K562 (cell line): Measurements from ENCODE around the gene BTBD18. TPM values are rescaled to one million over a fixed set of nuclear protein-coding genes. Genes with fewer than 3 reads are reported as not detected.

Experiments used
- CBFB ChIP-seq: sonication (generic); formaldehyde crosslinking; IDR thresholded peaks from 2 replicates; pipeline ENCODE4 v1.4.0; 2020; ENCODE audit warnings: mild to moderate bottlenecking, missing genetic modification reagents
- HEY1 ChIP-seq: fragments of 250-450 bp; sonication (Bioruptor Pico); IDR thresholded peaks from 2 replicates; pipeline ENCODE4 v1.5.0; 2020; ENCODE audit warnings: mild to moderate bottlenecking, moderate library complexity, borderline replicate concordance
- JUND ChIP-seq, 2 experiments: IDR thresholded peaks; 2 replicates in 1 of 2; 3 replicates in 1 of 2; pipeline ENCODE4 v1.6.1; 2011; ENCODE audit warnings: borderline replicate concordance in 2 of 2, low read depth in 2 of 2, low read length in 2 of 2, improper control_type of control experiment in 1 of 2, missing biosample characterization in 1 of 2, missing genetic modification characterization in 1 of 2, missing genetic modification reagents in 1 of 2
- MIER1 ChIP-seq: fragments of 450-650 bp; IDR thresholded peaks from 2 replicates; pipeline ENCODE4 v1.6.1; 2016; ENCODE audit warnings: antibody characterized with exemption, mild to moderate bottlenecking, low read depth
- MXI1 ChIP-seq: IDR thresholded peaks from 2 replicates; pipeline ENCODE4 v1.6.1; 2011; ENCODE audit warnings: low read depth, mild to moderate bottlenecking, improper control_type of control experiment, low read length
- NBN ChIP-seq: fragments of 450-650 bp; IDR thresholded peaks from 2 replicates; pipeline ENCODE4 v1.6.1; 2016; ENCODE audit warnings: low read depth, mild to moderate bottlenecking
- RFX5 ChIP-seq: IDR thresholded peaks from 2 replicates; pipeline ENCODE4 v1.6.1; 2011; ENCODE audit warnings: low read depth, mild to moderate bottlenecking, improper control_type of control experiment, low read length
- TAF7 ChIP-seq: fragments of 450-650 bp; IDR thresholded peaks from 2 replicates; pipeline ENCODE4 v1.6.1; 2016; ENCODE audit warnings: missing genetic modification characterization, missing compliant biosample characterization
- WHSC1 ChIP-seq: IDR thresholded peaks from one replicate; pipeline ENCODE4 v1.6.1; 2012; ENCODE audit warnings: low read length, control low read depth, inconsistent platforms
- ZNF12 ChIP-seq: sonication (generic); formaldehyde crosslinking; IDR thresholded peaks from 2 replicates; pipeline ENCODE4 v1.4.0; 2020; ENCODE audit warnings: mild to moderate bottlenecking, missing genetic modification reagents
- ZNF212 ChIP-seq: fragments of 450-650 bp; formaldehyde crosslinking; IDR thresholded peaks from 2 replicates; pipeline ENCODE4 v1.4.0; 2020; ENCODE audit warnings: mild to moderate bottlenecking
- ZNF384 ChIP-seq: IDR thresholded peaks from 2 replicates; pipeline ENCODE4 v1.6.1; 2012; ENCODE audit warnings: low read depth, low read length, improper control_type of control experiment
- polyA plus RNA-seq, 8 experiments: library from polyadenylated mRNA; depleted of rRNA in 4 of 8; stranded (reverse) in 5 of 8; unstranded in 3 of 8; fragments of >200 nt; fragmentation: Nextera tagmentation in 2 of 8; fragmentation: Illumina TruSeq in 1 of 8; extraction: Ambion mirVana in 2 of 8; extraction: Trizol in 1 of 8; gene quantifications; 2 replicates each; pipeline versions ENCODE4 v1.2.1 to v1.2.3, GENCODE V29; 2011 to 2014; ENCODE audit warnings: inconsistent platforms in 1 of 8, missing spikeins in 1 of 8
- total RNA-seq, 7 experiments: library from RNA; depleted of rRNA in 6 of 7; stranded (reverse); fragments of >200 nt in 6 of 7; fragmentation: Illumina TruSeq in 2 of 7; extraction: Trizol in 2 of 7; gene quantifications; 2 replicates each; pipeline versions ENCODE4 v1.2.1 to v1.2.3, GENCODE V29; 2011 to 2021; ENCODE audit warnings: low replicate concordance in 1 of 7
- TF ChIP-seq, protein P1 (sequence below): fragments of 200-800 bp; sonication (Bioruptor generic); IDR thresholded peaks from 2 replicates; pipeline ENCODE4 v1.6.1; 2017; ENCODE audit warnings: missing genetic modification characterization, missing compliant biosample characterization
- TF ChIP-seq, protein P2 (sequence below): fragments of 150-350 bp; conservative IDR thresholded peaks from 2 replicates; pipeline ENCODE4 v1.6.1; 2014; ENCODE audit warnings: low read length
- TF ChIP-seq, protein P3 (sequence below): fragments of 200-800 bp; sonication (Bioruptor generic); IDR thresholded peaks from 2 replicates; pipeline ENCODE4 v1.6.1; 2017; ENCODE audit warnings: missing genetic modification characterization, missing compliant biosample characterization
- TF ChIP-seq, protein P4 (sequence below): sonication (generic); formaldehyde crosslinking; IDR thresholded peaks from 2 replicates; pipeline ENCODE4 v1.8.1; 2023; ENCODE audit warnings: mild to moderate bottlenecking, missing genetic modification reagents

Gene BTBD18
- total and polyA plus RNA-seq, 9 of the 15 experiments (the other 6 are each of a cell fraction or from before 2014, with no cell fraction given), result 0.06 TPM; not detected in 8

DNA sequence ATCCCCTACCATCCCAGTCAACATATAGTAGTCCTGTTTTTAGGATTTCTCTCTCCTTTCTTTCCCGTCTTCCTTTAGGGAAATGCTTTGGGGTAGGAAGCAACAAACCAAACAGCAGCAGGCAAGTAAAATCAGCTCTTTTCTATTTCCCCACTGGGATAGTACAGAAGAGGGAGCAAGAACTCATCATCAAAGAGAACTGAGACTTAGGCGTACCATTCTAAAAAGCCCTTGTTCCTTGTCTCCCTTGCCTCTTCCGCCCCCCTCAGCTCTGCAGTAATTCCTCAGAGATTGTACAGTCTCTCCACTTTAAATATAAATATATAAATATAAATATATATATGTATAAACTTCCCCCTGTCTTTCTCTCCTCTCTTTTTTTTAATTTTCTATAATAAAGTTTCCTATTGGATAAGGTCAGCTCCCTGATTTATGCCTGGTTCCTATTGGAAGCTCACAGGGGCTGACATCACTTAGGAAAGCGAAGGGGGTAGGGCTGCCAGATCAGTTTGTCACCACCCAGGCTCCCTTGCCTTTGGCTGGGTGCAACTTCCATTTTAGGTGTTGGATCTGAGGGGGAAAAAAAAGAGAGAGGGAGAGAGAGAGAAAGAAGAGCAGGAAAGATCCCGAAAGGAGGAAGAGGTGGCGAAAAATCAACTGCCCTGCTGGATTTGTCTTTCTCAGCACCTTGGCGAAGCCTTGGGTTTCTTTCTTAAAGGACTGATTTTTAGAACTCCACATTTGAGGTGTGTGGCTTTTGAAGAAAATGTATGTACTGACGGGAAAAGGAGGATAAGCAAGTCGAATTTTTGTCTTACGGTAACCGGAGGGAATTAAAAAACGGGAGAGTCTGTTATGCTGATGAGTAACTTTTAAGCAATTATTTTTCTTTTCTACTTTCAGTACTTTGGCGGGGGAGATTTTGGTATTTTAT is 9.9 kb upstream of the BTBD18 start, which contains the start of gene CTNND1 (continued):
- TF ChIP-seq, protein P1, sequence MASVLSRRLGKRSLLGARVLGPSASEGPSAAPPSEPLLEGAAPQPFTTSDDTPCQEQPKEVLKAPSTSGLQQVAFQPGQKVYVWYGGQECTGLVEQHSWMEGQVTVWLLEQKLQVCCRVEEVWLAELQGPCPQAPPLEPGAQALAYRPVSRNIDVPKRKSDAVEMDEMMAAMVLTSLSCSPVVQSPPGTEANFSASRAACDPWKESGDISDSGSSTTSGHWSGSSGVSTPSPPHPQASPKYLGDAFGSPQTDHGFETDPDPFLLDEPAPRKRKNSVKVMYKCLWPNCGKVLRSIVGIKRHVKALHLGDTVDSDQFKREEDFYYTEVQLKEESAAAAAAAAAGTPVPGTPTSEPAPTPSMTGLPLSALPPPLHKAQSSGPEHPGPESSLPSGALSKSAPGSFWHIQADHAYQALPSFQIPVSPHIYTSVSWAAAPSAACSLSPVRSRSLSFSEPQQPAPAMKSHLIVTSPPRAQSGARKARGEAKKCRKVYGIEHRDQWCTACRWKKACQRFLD (CRISPR knock-in tag), result no peak
- no peak for TF ChIP-seq CBFB
- TF ChIP-seq MXI1, result no peak
- no peak for TF ChIP-seq RFX5
- peak; percentile 91 for TF ChIP-seq NBN
- TF ChIP-seq WHSC1, result no peak
- TF ChIP-seq, protein P2, sequence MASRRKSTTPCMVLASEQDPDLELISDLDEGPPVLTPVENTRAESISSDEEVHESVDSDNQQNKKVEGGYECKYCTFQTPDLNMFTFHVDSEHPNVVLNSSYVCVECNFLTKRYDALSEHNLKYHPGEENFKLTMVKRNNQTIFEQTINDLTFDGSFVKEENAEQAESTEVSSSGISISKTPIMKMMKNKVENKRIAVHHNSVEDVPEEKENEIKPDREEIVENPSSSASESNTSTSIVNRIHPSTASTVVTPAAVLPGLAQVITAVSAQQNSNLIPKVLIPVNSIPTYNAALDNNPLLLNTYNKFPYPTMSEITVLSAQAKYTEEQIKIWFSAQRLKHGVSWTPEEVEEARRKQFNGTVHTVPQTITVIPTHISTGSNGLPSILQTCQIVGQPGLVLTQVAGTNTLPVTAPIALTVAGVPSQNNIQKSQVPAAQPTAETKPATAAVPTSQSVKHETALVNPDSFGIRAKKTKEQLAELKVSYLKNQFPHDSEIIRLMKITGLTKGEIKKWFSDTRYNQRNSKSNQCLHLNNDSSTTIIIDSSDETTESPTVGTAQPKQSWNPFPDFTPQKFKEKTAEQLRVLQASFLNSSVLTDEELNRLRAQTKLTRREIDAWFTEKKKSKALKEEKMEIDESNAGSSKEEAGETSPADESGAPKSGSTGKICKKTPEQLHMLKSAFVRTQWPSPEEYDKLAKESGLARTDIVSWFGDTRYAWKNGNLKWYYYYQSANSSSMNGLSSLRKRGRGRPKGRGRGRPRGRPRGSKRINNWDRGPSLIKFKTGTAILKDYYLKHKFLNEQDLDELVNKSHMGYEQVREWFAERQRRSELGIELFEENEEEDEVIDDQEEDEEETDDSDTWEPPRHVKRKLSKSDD, result no peak
- peak; percentile 70 for TF ChIP-seq TAF7 (tag)
- TF ChIP-seq MIER1, result no peak
- peak; percentile 93 for TF ChIP-seq JUND (IDR thresholded peaks at IDR 0.05; ENCODE audit: borderline replicate concordance, low read depth, low read length)
- TF ChIP-seq JUND (tag; IDR thresholded peaks at IDR 0.05; ENCODE audit: borderline replicate concordance, low read depth, low read length), result peak; percentile 80; the same call in 1 of the 3 replicates
- no peak for TF ChIP-seq ZNF12 (CRISPR knock-in tag)
- peak; percentile 99 for TF ChIP-seq ZNF384
- no peak for TF ChIP-seq HEY1 (CRISPR knock-in tag)
- TF ChIP-seq, protein P3, sequence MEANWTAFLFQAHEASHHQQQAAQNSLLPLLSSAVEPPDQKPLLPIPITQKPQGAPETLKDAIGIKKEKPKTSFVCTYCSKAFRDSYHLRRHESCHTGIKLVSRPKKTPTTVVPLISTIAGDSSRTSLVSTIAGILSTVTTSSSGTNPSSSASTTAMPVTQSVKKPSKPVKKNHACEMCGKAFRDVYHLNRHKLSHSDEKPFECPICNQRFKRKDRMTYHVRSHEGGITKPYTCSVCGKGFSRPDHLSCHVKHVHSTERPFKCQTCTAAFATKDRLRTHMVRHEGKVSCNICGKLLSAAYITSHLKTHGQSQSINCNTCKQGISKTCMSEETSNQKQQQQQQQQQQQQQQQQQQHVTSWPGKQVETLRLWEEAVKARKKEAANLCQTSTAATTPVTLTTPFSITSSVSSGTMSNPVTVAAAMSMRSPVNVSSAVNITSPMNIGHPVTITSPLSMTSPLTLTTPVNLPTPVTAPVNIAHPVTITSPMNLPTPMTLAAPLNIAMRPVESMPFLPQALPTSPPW, result peak; percentile 78
- TF ChIP-seq, protein P4, sequence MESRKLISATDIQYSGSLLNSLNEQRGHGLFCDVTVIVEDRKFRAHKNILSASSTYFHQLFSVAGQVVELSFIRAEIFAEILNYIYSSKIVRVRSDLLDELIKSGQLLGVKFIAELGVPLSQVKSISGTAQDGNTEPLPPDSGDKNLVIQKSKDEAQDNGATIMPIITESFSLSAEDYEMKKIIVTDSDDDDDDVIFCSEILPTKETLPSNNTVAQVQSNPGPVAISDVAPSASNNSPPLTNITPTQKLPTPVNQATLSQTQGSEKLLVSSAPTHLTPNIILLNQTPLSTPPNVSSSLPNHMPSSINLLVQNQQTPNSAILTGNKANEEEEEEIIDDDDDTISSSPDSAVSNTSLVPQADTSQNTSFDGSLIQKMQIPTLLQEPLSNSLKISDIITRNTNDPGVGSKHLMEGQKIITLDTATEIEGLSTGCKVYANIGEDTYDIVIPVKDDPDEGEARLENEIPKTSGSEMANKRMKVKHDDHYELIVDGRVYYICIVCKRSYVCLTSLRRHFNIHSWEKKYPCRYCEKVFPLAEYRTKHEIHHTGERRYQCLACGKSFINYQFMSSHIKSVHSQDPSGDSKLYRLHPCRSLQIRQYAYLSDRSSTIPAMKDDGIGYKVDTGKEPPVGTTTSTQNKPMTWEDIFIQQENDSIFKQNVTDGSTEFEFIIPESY (CRISPR knock-in tag), result no peak
- peak; percentile 81; the same call in 1 of the 2 replicates for TF ChIP-seq ZNF212
